Mesenteric fat pad (tissue), 1 donor: ENCODE results near the gene CEBPG. TPM values are rescaled to one million over a fixed set of nuclear protein-coding genes. Genes with fewer than 3 reads are reported as not detected.

ENCODE experiments used
- DNase-seq: peaks from one replicate; pipeline ENCODE4 v3.0.0-alpha.2; 2020; ENCODE audit warnings: low spot score
- total RNA-seq: library from RNA; stranded (reverse); fragmentation: NEBNext Ultra II Directional; extraction: Animal tissue kit (Norgen Biotek cat#: 25700); gene quantifications from one replicate; pipeline ENCODE4 v1.2.1, GENCODE V29; 2021
- donor health status: DM: yes; HTN: yes; CAD: no.

Gene CEBPG
- total RNA-seq, 1 donor from 2014 or later, result 33.0 TPM

DNA sequence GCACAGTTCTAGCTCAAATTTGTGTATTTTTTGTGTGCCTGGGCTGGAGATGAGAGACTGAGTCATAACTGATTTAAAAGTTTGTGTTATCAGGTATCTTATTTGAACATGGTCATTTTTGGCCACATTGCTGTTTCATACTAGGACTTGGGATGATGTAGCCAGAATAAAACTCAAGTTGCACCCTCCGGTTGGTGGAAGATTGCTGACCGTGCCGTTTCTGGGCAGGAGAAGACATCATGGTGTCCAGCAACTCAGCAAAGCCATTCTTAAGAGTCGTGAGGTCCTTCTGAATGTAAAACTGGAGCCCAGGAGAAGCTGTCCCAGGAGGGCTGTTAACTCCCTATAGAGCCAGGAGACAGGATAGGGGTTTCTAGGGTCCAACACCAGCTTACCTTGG lies 7.6 kb downstream of the CEBPG start:
- peak; percentile 16 for DNase-seq

- peak; percentile 37 for DNase-seq
Measured at GRCh38 chr19:33382006-33382405, 8.5 kb downstream of the CEBPG start.

GRCh38 chr19:33382982-33383381 lies 9.5 kb downstream of the CEBPG start:
- DNase-seq, result no peak

DNA sequence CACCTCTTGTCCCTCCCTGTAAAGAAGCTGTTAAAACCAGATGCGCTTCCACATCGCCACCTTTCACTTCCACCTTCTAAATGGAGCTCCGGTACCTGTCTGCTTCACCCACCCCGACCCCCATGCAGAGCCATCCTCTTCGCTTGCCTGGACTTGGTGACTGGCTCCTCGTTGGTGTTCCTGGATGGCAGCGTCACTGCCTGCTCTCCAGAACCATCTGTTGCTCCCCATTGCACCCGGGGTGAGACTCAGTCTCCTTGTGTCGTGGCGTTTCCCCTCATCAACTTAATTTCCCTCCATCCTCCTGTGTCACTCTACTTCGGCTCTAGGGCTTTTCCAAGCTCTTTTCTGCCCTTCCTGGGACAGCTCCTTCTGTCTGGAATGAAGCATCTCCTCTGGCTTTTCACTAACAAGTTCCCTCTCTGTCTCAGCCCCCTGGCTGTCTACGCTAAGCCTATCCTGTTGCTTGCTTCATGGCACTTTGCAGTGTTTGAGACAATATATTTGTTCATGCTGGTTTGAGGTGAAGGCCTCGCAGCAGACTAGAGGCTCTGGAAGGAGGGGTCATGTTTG lies 10.3 kb downstream of the CEBPG start:
- DNase-seq, result peak; percentile 37

- DNase-seq, result peak; percentile 22
Measured at GRCh38 chr19:33384983-33385382, 11.5 kb downstream of the CEBPG start.

GRCh38 chr19:33385956-33386355 lies 12.4 kb downstream of the CEBPG start:
- peak; percentile 82 for DNase-seq

- peak; percentile 77 for DNase-seq
Measured at GRCh38 chr19:33386361-33386858, 12.9 kb downstream of the CEBPG start.

- peak; percentile 74 for DNase-seq
Measured at GRCh38 chr19:33387351-33388230, 14.1 kb downstream of the CEBPG start.

- peak; percentile 88 for DNase-seq
Measured at GRCh38 chr19:33388231-33388724, 14.8 kb downstream of the CEBPG start.

GRCh38 chr19:33388725-33389420 lies 15.4 kb downstream of the CEBPG start:
- DNase-seq, result peak; percentile 87

DNA sequence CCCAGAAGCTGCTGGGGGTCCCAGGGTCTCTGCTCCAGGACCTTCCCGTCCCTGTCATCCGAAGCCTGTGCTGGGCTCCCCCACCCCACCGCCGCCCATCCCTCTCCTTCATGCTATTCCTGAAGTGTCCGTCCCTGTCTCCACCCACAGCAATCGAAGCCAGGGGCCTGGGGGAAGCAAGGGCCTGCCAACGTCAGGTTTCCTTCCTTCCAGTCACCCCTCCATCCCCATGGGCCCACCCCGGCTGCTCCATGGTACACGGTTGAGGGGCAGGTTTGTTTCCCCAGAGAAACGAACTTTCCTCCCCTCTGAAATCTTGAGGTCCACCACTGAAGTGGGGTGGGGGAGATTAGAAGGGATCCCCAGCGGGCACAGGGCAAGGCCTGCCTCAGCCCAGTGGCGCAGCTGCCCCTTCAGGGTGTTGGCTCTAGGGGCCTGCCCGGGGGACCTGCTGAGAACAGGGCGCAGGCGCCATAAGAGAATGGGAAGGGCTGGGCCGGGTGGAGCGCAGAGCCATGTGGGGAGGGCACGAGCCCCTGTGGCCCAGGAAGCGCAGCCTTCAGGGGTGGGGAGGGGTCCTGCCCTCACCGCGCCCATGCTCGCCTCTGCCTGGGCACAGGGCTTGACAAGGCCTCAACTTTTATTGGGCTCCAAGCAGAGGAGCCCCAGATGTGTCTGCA lies 16.1 kb downstream of the CEBPG start:
- DNase-seq, result peak; percentile 89

DNA sequence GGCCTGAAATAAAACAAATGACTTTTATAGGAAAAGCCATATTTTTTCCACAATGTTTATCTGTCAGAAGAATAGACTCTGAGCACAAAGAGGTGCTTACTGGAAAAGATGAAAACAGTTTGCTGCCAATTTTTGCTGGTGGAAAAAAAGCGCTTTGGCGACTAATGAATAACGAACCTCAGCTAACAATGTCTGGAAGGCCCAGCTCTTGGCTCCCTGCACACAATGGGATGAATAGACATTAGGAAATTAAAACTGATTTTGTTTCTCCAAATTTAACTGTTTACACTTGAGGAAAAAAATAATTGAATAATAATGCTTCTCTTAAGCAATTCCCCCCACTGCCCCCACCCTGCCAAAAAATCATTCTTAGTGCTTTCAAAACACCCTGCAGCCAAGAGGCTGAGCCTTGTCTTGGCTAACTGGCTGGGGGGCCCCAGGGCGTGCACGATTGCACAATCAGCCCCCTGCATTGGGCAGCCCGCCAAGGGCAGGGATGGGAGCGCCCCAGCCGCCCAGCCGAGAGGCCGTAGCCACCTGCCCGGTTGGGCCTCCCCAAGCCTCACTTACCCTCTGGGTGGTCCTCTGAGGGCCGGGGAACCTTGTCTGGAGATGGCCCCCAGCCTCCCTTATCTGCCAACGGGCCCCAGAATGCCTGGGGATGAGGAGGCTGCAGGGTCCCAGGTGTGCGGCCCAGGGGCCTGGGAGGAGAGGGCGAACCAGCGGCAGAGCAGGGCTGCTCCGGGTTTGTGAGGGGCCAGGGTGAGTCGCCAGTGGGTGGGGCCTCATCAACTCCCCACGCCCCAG lies 16.8 kb downstream of the CEBPG start:
- peak; percentile 92 for DNase-seq

DNA sequence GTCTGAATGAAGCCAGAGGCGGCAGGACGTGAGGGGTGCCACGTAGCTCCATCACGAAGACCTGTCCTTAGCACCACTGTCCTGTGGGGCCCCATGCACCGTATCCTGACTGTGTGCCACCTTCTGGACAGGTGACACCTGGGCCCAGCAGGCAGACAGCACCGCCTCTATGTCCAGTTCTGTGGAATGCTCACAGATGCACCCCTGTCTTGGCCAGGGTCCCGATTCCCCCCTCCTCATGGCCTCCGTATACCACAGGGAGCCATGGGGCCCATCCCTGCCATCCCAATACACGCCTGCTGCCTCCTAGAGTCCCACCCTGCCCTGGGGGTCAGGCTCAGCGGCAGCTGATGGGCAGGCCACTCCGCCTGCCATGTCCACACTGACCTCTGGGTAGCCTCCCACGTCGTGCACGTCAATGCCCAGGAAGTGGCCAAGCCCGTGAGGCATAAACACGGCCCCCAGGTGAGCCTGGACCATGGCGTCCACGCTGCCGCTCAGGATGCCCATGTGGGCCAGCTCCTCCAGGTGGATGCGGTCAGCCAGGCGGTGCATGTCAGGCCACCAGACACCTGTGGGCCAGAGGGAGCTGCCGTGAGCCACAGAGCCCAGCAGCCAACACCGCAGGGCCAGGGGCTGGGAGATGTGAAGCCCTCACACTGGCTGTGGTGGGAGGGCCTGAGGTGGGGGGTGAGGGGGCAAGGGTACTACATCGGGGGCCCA lies 17.6 kb downstream of the CEBPG start:
- DNase-seq, result peak; percentile 83

DNA sequence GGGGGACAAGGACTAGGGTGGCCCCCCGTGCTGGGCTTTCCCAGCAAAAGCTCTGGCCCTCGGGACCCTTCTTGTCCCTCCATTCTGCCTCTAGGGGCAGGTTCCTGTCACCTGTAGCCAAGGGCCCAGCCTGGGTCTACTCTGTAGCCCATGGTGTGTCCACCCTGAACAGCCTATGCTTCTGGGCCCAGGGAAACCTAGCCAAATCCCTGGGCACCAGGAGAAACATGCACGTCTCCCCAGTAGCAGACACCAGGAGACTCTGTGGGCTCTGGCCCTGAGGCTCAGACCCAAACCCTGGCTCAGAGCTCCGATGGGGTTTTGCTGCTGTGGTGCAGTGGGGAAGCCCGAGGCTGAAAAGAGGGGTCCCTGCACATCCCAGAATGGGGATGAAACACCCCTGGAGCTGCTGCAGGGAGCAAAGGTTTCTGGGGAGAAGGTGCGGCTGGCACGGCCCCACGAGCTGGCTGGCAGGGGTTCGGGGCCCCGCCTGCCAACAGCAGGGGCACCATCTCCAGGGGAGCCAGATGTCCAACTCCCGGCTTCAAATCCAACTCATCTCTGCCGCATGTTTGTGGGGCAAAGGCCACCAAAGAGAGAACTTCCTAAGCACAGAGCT lies 18.2 kb downstream of the CEBPG start:
- peak; percentile 74 for DNase-seq

GRCh38 chr19:33392341-33393285 lies 19.1 kb downstream of the CEBPG start:
- DNase-seq, result peak; percentile 88

GRCh38 chr19:33393286-33394005 lies 19.9 kb downstream of the CEBPG start:
- DNase-seq, result no peak

GRCh38 chr19:33394006-33394722 lies 20.7 kb downstream of the CEBPG start:
- no peak for DNase-seq
